HepG2 (cell line): ENCODE data around the gene PHIP.

Experiments used
- EZH2 ChIP-seq: conservative IDR thresholded peaks from 2 replicates; pipeline ENCODE4 v1.6.1; 2012; ENCODE audit warnings: mild to moderate bottlenecking, low read depth, low read length, moderate library complexity
- RAD21 ChIP-seq: fragments of 450-650 bp; formaldehyde crosslinking; IDR thresholded peaks from 2 replicates; pipeline ENCODE4 v1.5.0; 2020; ENCODE audit warnings: mild to moderate bottlenecking
- STAT5B ChIP-seq: sonication (generic); formaldehyde crosslinking; IDR thresholded peaks from 2 replicates; pipeline ENCODE4 v1.4.0; 2020; ENCODE audit warnings: missing genetic modification reagents
- ZNF225 ChIP-seq: sonication (generic); formaldehyde crosslinking; IDR thresholded peaks from 2 replicates; pipeline ENCODE4 v1.4.0; 2020; ENCODE audit warnings: mild to moderate bottlenecking, missing genetic modification reagents

DNA sequence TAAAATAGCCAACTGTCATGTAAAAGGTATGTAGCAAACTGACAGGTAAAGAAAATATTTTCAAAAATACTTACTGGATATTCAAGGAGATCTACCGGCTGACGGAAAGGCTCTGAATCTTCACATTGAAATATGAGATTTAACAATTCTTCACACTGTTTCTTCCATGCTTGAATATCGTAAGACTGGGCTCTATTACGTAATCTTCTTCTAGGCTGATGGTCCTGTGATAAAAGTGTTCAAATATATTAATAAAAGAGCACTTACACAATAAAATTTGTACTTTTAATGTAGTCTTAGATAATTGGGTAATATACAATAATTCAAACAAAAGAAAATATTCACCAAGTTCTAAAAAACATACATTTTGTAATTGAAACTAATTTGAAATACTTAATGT is 123.3 kb downstream of the PHIP start:
- TF ChIP-seq RAD21 (no peak), STAT5B (CRISPR knock-in tag) (no peak), EZH2 (no peak), ZNF225 (CRISPR knock-in tag) (no peak)
